GM12874 (cell line): Measurements from ENCODE around the gene ERCC6.

Experiments used
- TF ChIP-seq, protein P1 (sequence below): IDR thresholded peaks from 2 replicates; pipeline ENCODE4 v1.5.1; 2011; ENCODE audit warnings: low read depth, mild to moderate bottlenecking, control low read depth, low read length, moderate library complexity; ENCODE audit not compliant: insufficient read depth

The ERCC6 gene

DNA sequence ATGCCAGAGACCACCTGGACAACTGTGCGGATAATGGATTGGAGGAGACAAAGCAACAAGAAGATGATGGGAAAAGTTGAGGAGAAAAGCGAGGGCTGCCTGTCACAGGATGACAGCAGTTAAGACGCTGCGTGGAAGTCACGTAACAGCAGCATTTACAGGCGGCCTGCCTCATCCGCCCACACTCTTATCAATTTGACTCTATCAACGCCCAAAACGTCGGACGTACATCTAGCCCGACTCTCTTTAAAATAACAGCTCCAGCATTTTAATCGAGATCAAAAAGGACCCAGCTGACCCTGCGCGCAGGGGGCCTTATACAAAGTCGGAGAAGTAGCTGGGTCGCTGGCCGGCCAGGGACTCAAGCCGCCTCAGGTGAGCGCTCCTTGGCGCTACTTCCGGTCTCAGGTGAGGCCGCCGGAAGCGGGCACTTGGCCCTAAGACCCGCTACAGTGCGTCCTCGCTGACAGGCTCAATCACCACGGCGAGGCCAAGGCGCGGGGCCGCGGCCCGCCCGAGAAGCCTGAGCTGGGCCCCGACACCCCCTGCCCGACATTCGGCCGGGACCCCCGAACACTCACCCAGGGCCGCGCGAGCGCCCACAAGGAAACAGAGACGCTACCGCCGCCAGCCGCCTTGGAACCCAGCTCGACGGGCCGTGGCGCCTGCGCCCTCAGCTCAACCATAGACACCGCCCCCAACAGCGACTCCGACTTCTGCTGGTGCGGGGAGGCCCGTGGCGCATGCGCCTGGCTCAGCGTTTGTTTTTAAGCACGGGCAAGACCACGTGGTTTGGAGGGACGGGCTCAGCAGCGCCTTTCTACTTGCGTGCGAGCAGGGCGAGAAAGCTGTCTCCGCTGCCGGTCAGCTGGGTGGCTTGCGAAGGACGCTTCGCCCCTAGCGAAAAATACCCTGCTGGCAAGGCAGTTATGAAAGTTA lies at the start of gene ERCC6:
Gene ERCC6, minus strand, starts transcription at position 741 of the 939 bp plus-strand sequence.
- TF ChIP-seq, protein P1, sequence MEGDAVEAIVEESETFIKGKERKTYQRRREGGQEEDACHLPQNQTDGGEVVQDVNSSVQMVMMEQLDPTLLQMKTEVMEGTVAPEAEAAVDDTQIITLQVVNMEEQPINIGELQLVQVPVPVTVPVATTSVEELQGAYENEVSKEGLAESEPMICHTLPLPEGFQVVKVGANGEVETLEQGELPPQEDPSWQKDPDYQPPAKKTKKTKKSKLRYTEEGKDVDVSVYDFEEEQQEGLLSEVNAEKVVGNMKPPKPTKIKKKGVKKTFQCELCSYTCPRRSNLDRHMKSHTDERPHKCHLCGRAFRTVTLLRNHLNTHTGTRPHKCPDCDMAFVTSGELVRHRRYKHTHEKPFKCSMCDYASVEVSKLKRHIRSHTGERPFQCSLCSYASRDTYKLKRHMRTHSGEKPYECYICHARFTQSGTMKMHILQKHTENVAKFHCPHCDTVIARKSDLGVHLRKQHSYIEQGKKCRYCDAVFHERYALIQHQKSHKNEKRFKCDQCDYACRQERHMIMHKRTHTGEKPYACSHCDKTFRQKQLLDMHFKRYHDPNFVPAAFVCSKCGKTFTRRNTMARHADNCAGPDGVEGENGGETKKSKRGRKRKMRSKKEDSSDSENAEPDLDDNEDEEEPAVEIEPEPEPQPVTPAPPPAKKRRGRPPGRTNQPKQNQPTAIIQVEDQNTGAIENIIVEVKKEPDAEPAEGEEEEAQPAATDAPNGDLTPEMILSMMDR: no peak

DNA sequence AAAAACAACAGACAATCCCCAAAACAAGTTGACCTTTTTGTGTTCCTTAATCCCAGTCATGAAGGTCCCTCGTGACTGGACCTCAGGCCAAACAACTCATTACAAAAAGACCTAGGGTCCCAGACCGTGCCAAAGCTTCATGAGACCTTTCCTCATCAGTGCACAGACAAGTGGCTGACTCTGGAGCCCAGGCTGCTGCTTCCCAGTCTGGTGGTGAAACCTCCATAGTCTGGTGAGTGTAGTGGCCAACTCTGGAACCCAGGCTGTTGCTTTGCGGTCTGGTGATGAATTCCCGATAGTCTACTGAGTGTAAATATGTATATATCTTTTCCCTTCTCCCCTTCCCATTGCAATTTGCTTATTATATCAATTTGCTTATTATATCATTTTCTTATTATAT lies 49.1 kb upstream of the ERCC6 start:
- TF ChIP-seq, protein P1: no peak

DNA sequence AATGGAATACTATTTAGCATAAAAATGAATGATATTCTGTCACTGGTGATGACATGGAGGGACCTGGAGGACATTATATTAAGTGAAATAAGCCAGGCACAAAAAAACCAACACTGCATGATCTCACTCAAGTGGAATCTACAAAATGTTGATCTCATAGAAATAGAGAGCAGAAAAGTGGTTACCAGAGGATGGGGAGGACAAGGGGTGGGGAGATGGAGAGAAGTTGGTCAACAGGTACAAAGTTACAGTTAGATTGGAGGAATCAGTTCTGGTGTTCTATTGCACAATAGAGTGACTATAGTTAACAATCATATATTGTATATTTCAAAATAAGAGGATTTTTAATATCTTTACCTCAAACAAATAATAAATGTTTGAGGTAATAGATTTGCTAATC lies 46.5 kb upstream of the ERCC6 start:
- TF ChIP-seq, protein P1: no peak

DNA sequence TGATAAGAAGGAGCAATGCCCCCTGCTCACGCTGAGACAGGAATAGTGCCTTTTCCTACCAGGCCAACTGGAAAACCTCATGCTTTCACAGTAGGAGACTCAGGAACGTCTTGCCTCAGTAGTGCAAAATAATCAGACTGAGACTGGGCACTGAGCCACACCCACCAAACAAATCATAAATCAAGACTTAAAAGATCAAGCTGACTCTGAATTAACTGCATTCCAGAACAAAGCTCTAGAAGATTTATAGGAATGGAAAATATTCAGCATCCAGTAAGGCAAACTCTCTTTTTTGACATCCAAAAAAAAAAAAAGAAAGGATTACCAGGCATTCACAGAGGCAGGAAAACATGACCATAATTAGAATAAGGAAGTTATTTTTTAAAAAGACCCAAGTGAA lies 40.7 kb upstream of the ERCC6 start:
- TF ChIP-seq, protein P1: no peak

DNA sequence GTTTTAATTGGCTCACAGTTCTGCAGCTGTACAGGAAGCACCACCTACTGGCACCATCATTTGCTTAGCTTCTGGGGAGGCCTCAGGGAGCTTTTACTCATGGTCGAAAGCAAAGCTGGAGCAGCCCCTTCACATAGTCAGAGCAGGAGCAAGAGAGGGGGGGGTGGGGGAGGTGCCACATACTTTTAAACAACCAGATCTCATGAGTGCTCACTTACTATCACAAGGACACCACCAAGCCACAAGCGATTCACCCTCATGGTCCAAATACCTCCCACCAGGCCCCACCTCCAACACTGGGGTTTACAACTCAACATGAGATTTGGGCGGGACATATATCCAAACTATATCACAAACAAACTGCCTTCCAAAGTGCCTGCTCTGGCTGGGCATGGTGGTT lies 39.5 kb upstream of the ERCC6 start:
- TF ChIP-seq, protein P1: no peak

DNA sequence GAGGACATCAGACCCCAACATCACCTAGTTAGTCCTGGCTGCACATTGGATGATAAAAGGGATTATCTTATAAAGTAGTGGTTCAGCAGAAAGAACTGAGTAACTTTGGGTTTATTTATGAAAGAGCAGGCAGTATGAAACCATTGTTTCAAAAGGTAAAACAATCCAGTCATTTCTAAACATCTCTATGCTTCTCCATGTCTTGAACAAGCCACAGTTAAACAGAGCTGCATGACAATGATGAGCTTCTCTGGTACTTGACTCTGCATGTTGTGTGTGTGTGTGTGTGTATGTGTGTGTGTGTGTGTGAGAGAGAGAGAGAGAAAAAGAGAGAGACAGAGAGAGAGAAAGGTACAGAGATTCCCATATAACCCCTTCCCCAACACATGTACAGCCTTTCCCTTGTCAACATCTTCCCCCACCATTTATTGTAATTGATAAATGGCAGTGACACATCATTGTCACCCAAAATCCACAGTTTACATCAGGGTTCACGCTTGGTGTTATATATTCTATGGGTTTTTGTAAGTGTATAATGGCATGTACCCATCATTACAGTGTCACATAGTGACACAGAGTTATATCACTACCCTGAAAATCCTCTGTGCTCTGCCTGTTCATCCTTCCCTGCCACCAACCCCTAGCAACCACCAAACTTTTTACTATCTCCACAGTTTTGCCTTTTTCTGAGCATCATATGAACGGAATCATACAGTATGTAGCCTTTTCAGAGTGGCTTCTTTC lies 38.4 kb upstream of the ERCC6 start:
- TF ChIP-seq, protein P1: no peak

DNA sequence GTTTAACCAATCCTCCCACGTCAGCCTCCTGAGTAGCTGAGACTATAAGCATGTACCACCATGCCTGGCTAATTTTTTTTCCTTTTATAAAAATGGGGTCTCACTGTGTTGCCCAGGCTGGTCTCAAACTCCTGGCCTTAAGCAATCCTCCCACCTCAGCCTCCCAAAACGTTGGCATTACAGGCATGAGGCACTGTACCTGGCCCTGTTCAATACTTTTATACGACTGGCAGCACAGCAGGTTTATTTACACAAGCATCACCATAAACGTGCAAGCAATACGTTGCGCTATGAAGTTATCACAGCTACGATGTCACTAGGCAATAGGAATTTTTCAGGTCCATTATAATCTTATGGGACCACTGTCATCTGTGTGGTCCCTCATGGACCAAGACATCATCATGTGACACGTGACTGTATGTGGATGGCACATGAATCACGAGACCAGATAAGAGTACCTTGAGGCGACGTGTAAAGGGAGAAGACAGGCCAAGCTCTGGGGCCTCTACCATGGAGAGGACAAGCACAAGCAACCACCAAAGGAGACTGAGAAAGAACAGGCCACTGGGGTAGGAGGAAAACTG lies 36.7 kb upstream of the ERCC6 start:
- TF ChIP-seq, protein P1: no peak
